GM12865 (cell line): ENCODE data around the gene ZBTB24.

Experiments
- DNase-seq: peaks from one replicate; pipeline ENCODE4 v3.0.0; 2010; ENCODE audit warnings: low read depth
- H3K4me3 ChIP-seq: 2 replicates; pipeline ENCODE4 v1.5.1; 2011; ENCODE audit warnings: mild to moderate bottlenecking, low read depth, low read length, control low read depth
- CTCF ChIP-seq: IDR thresholded peaks from 2 replicates; pipeline ENCODE4 v1.5.1; 2011; ENCODE audit warnings: low read length, control low read depth, low read depth, inconsistent platforms; ENCODE audit not compliant: insufficient read depth; ENCODE audit errors: missing control alignments

ZBTB24 gene

DNA sequence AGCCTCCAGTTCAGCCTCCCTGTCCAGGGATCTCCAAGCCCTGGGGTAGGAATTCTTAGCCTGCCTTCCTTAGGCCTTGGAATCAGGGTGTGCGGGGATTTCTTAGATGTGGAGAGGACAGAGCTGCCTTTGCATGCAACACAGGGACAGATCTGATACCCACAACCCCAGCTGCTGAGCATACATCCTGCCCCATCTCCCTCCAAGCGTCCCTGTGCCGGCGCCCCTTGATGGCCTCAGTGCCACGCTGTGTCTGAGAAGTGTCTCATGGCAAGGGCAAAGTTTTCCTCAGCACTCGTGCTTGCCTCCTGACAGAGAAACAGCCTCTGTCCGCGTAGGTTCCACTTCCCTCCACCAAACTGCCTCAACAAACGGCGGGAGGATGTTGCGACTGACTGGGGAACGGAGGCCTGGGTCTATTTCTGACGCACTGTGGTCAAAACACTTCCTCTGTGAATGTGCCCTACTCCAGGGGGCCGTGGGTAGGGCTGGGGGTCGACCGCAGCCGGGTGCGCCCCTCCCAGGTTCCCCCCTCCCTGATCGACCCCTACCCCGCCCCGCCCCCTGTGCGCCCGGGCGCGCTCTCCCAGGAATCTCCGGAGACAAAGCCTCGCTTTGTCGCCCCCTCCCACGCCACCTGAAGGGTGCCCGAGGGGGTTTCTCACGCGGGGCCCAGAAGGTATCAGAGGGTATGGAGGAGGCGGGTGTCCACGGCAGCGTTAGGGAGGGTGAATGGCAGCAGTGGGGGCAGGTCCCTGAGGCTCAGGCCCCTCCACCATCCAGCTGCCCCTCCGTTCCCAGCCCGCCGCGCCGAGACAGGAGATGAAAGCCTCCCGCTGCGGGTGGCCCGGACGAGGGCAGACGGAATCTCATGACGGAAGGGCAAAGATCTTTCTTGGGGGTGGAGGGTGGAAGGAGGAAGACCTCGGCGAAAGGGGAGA lies 28.3 kb downstream of the ZBTB24 start:
- peak; percentile 86 for DNase-seq
- H3K4me3 ChIP-seq, result peak overlapping the region; percentile 86
- TF ChIP-seq CTCF, result no peak

GRCh38 chr6:109453594-109454495 lies 29.2 kb downstream of the ZBTB24 start:
- H3K4me3 ChIP-seq, result peak overlapping the region; percentile 86
- no peak for DNase-seq
- no peak for TF ChIP-seq CTCF

GRCh38 chr6:109453156-109453555 lies 29.9 kb downstream of the ZBTB24 start:
- no peak for TF ChIP-seq CTCF

DNA sequence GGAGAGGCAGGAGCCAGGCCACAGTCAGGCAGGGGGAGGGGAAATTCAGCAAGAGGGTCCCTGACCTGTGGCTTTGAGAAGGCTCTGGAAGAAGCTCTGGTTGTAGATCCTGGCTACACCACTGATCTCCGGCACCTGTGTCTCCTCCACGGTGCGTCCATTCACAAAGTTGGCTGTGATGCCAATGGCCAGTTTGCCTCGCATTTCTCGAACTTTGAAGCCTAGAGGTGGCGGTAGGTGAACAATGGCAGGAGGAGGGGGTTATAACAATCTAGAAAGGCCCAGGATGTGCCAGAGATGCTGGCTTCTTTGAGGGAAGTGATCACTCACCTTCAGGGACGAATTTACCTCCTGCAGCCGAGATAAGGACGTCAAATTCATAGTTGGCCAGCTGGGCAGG lies 30.8 kb downstream of the ZBTB24 start:
- no peak for TF ChIP-seq CTCF
- DNase-seq, result no peak
- no peak overlapping the region for H3K4me3 ChIP-seq

More at GRCh38 chr6:109453156-109453555, 29.9 kb downstream of the ZBTB24 start:
- no peak for DNase-seq
- H3K4me3 ChIP-seq, result no peak overlapping the region

DNA sequence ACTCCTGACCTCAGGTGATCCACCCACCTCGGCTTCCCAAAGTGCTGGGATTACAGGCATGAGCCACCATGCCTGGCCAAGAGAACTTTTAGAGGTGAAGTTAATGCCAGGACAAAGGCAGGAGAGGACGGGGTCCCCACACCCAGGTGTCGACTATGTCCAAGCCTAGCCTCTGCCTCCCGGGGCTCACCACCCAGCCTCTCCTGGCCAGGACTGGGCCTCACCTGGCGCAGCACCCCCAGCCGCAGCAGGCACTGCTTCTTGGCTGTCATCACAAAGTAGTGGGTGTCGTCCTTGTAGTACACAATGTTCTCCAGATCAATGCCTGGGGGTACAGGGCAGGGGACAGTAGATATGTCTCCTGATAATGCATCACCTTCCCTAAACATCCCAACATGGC lies 31.6 kb downstream of the ZBTB24 start:
- no peak overlapping the region for H3K4me3 ChIP-seq
- no peak for DNase-seq
- TF ChIP-seq CTCF, result no peak

DNA sequence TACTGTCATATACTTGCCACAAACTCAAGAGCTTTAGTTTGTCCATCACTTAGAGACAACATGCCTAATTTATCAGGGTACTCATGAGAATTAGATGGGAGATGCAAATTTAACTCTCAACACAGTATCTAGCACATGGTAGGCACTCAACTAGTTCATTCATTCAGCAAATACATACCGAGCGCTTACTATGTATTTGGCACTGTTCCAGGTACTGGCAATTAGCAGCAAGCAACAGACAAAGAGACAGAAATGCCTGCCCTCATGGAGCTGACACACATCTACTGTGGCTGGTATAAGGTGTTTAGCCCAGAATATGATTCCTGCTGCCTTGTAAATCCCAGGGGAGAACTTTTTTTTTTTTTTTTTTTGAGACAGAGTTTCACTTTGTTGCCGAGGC lies 32.2 kb downstream of the ZBTB24 start:
- TF ChIP-seq CTCF, result no peak
- no peak for DNase-seq
- H3K4me3 ChIP-seq, result no peak overlapping the region
